Measurements from ENCODE around the gene IFNAR2.
"Not testable (repeated sequence)": the region's sequence is repeated elsewhere in the genome, so short reads cannot be mapped to it uniquely, and the experiment has no call there.

IFNAR2 gene

GRCh38 chr21:33244779-33245105 lies 15.0 kb downstream of the IFNAR2 start:
- DNase-seq: no peak

- no peak for DNase-seq
Measured at GRCh38 chr21:33245289-33245918, 15.7 kb downstream of the IFNAR2 start.

DNA sequence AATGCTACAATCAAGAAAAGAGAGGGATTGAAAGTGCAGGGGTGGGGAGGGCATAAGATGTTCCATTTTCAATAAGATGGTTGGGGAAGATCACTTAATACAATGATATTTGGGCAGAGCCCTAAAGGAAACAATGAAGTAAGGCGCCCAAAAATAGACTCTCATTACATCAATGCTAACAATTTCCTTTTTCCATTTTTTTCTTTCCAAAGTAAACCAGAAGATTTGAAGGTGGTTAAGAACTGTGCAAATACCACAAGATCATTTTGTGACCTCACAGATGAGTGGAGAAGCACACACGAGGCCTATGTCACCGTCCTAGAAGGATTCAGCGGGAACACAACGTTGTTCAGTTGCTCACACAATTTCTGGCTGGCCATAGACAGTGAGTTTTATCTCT lies 16.8 kb downstream of the IFNAR2 start:
- no peak for DNase-seq

- no peak for DNase-seq
Measured at GRCh38 chr21:33246963-33247362, 17.2 kb downstream of the IFNAR2 start.

- no peak for DNase-seq
Measured at GRCh38 chr21:33247599-33247998, 17.9 kb downstream of the IFNAR2 start.

DNA sequence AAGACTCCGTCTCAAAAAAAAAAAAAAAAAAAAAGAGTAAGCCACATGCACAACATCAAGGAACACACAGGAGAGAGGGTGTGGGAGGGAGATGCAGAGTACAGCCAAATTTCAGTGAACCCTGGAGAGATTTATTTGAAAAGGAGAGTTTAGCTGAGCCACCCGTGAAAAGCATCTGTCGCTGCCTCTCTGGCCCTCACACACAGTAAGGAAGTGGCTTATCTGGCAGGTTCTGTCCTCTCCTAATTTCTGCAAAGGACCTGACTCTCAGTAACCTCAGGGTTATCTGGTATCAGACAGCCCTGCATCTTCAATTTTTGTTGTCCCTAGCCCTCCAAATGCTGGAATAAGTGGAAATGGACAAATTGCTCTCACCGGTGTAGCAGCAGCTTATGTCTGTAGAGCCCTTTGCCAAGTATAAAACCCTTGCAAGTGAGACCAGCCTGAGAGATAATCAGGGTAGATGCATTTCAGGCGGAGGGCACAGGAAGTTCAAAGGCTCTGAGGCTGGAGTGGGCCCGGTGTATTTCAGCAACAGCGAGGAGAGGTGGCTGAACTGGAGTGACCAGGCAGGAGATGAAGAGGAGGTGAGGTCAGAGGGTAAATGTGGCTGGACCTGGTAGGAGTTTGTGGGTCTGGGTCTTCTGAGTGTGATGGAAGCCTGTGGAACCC lies 19.7 kb downstream of the IFNAR2 start:
- no peak for DNase-seq

DNA sequence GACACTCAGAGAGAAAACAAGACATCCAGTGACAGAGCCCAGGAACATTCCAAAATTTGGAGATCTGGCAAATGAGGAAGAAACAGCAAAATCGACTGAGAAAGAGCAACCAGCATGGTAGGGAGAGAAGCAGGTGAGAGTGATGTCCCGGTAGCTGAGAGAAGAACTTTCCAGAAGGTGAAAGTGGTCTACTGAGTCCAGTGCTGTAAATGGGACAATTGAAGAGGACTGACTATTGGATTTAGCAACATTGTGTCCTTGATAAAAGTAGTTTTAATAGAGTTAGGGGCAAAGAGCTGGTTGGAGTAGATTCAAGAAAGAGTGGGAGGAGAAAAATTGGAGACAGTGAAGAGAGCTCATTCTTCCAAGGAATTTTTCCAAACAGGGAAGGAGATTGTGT lies 21.4 kb downstream of the IFNAR2 start:
- DNase-seq: no peak

DNA sequence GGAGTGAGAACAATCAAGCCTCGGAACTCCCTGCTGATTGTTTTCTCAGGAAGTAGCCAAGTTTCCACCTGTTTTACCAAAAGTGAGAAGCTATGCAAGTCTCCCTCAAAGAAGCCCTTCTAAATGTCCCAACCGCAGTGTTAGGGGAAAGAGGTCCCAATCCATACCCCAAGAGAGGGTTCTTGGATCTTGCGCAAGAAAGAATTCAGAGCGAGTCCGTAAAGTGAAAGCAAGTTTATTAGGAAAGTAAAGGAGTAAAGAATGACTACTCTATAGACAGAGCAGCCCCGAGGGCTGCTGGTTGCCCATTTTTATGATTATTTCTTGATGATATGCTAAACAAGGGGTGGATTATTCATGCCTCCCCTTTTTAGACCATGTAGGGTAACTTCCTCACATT lies 23.6 kb downstream of the IFNAR2 start:
- DNase-seq: not testable (repeated sequence)

GRCh38 chr21:33254766-33255165 lies 25.0 kb downstream of the IFNAR2 start:
- DNase-seq: no peak

DNA sequence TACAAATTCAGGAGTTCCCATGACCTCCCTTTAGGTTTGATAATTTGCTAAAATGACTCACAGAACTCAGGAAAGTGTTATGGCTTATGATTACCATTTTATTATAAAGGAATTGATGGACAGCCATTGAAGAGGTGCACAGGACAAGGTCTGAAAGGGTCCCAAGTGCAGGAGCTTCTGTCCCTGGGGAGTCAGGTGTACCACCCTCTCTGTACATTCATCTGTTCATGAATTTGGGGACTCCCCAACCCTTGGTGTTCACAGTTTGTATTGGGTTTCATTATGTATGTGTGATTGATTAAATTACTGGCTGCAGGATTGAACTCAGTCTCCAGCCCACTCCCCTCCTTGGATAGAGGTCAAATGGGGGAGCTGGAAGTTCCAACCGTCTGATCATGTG lies 25.7 kb downstream of the IFNAR2 start:
- DNase-seq: no peak

DNA sequence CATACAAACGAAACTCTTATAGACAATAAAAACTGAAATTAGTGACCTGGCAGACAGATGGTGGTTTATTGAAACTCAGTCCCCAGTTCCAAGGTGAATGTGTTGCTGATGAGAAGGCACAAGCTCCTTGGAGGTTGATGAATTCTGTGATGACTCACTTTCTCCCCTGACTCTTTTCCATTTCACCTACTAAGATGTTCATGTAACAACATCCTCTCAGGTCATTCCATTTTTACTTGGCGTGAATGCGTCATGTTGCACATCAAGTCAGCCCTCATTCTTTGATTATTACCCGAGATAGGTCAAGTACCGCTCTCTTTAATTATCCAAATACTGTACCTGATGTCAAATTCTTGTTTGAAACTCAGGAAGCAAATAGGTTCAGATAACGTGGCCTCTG lies 26.3 kb downstream of the IFNAR2 start:
- no peak for DNase-seq

GRCh38 chr21:33257094-33257803 lies 27.5 kb downstream of the IFNAR2 start:
- DNase-seq: no peak

- DNase-seq: no peak
Measured at GRCh38 chr21:33258475-33258874, 28.7 kb downstream of the IFNAR2 start.

GRCh38 chr21:33259428-33259827 lies 29.7 kb downstream of the IFNAR2 start:
- DNase-seq: no peak

DNA sequence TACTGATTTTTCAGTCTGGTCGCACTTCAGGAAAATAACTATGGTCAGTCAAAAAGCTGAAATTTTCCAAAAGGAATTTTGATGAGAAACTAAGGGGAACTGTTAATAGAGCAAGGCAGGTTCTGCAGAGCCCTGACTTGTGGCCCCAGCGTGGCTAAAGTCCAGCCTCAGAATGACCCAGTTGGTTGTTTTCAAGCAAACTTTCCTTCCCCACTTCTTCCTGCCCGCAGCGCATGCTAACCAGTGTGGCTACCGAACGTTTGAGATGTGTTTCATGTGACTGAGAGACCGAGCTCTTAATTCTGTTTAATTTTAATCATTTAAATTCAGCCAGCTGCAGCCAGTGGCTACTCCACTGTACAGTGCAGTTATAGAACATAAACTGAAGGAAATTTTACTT lies 30.3 kb downstream of the IFNAR2 start:
- no peak for DNase-seq

- no peak for DNase-seq
Measured at GRCh38 chr21:33261635-33262034, 31.9 kb downstream of the IFNAR2 start.

DNA sequence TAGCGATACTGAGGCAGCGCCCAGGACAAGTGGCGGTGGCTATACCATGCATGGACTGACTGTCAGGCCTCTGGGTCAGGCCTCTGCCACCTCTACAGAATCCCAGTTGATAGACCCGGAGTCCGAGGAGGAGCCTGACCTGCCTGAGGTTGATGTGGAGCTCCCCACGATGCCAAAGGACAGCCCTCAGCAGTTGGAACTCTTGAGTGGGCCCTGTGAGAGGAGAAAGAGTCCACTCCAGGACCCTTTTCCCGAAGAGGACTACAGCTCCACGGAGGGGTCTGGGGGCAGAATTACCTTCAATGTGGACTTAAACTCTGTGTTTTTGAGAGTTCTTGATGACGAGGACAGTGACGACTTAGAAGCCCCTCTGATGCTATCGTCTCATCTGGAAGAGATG lies 33.2 kb downstream of the IFNAR2 start:
- no peak for DNase-seq

- no peak for DNase-seq
Measured at GRCh38 chr21:33264561-33264960, 34.8 kb downstream of the IFNAR2 start.

- peak; percentile 45 for DNase-seq
Measured at GRCh38 chr21:33265664-33266049, 35.9 kb downstream of the IFNAR2 start.

DNA sequence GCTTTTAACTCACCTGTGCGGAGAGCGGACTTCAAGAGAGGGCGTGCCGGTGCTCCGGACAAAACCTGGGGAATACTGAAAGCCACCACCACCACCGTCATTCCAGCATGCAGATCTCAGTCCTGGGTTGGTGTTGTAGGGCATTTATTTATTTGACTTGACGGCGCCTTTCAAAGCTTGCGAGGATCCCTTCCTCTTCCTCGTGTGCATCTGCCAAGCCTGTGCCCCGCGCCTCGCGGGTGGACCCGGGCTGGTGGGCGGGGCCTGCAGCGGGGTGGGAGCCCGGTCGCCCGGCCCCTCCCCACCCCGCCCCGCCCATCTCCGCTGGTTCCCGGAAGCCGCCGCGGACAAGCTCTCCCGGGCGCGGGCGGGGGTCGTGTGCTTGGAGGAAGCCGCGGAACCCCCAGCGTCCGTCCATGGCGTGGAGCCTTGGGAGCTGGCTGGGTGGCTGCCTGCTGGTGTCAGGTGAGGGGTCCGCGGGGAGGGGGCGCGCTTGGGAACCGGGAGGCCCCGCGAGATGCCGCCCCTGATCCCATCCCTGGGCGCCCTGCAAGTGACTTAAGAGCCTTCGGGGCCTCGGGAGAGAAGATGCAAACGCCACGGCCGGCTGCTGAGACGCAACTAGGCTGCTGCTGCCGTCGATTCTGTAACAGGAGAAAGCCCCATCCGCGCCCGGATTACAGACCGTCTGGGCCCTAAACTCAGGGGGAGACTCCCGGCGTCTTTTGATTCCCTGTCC lies 36.5 kb downstream of the IFNAR2 start, which contains the start of gene IL10RB:
Gene IL10RB (plus strand): TSS at position 318 of the 739 bp plus-strand sequence. CDS start 99 bp downstream, at position 417.
- DNase-seq: peak; percentile 66

- DNase-seq: peak; percentile 25
Measured at GRCh38 chr21:33266789-33267135, 37.0 kb downstream of the IFNAR2 start.

DNA sequence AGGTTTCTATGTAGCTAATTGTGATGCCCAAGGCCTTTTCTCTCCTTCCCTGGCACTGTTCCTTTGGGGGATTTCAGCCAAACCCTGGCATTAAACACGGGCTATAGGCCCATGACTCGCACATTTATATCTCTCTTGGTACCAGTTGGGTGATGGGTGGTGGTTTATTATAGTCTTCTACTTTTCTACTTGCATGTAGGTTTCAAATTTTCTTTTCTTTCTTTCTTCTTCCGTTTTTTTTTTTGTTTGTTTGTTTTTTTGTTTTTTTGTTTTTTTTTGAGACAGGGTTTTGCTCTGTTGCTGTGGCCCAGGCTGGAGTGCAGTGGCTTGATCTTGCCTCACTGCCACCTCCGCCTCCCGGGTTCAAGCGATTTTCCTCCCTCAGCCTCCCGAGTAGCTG lies 37.5 kb downstream of the IFNAR2 start:
- DNase-seq: no peak

DNA sequence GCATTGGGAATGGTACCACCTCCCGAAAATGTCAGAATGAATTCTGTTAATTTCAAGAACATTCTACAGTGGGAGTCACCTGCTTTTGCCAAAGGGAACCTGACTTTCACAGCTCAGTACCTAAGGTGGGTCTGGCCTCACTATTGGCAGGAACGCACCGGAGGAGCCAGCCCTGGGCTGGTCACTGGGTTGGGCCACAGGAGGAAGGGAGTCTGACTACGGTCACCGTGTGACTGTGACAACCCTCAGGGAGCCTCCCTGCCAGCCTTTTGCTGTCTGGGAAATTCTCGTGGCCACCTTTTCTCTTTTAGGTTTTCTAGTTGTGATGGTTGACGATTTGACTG lies 38.6 kb downstream of the IFNAR2 start:
- DNase-seq: no peak

All from central memory CD4-positive, alpha-beta T cell (primary cell).